ENCODE data around the gene RNASEH2B. TPM values are rescaled to one million over a fixed set of nuclear protein-coding genes. Genes with fewer than 3 reads are reported as not detected.

The RNASEH2B gene
- total RNA-seq, 4 donors from 2014 or later = 27.5 to 82.2 (median 48.8) TPM

- H3K36me3 ChIP-seq = no peaks in the 10 kb centered on the region
- intact Hi-C loops (cut with DNase I) = no loop called here
- no peaks in the 10 kb centered on the region for H3K4me1 ChIP-seq
- no peak for DNase-seq (ENCODE audit: extremely low spot score)
- WGBS = 87% methylated on average over 2 of the region's 2 CpGs
- H3K4me3 ChIP-seq = no peak overlapping the region
- H3K9me3 ChIP-seq = no peaks in the 10 kb centered on the region
- no peaks in the 10 kb centered on the region for H3K27me3 ChIP-seq
- H3K27ac ChIP-seq (replicated peaks in 1 of 4) = no peak overlapping the region
- TF ChIP-seq POLR2A (IDR thresholded peaks at IDR 0.05; ENCODE audit: low read depth) (no peak), POLR2AphosphoS5 (IDR thresholded peaks at IDR 0.05) (no peak), CTCF (IDR thresholded peaks at IDR 0.05) (no peak), EP300 (IDR thresholded peaks at IDR 0.05) (no peak)
Measured at GRCh38 chr13:50901701-50902100, 7.9 kb upstream of the RNASEH2B start.

GRCh38 chr13:50905256-50905655, 4.3 kb upstream of the RNASEH2B start:
- Histone ChIP-seq H3K27me3 (no peaks in the 10 kb centered on the region), H3K9me3 (no peaks in the 10 kb centered on the region), H3K27ac (replicated peaks in 1 of 4) (no peak overlapping the region), H3K4me1 (peaks cover 0 to 13% (median 7%) of the 10 kb centered on the region in 4 donors), H3K36me3 (no peaks in the 10 kb centered on the region), H3K4me3 (no peak overlapping the region)
- DNase-seq (ENCODE audit: extremely low spot score) = no peak
- 77% methylated on average over 4 of the region's 4 CpGs for WGBS
- no peak for TF ChIP-seq CTCF (IDR thresholded peaks at IDR 0.05)
- no peak for TF ChIP-seq EP300 (IDR thresholded peaks at IDR 0.05)
- no peak for TF ChIP-seq POLR2A (IDR thresholded peaks at IDR 0.05; ENCODE audit: low read depth)
- TF ChIP-seq POLR2AphosphoS5 (IDR thresholded peaks at IDR 0.05) = no peak
- intact Hi-C loops (cut with DNase I) = no loop called here

GRCh38 chr13:50907781-50908180, 1.8 kb upstream of the RNASEH2B start:
- Histone ChIP-seq H3K36me3 (no peaks in the 10 kb centered on the region), H3K27me3 (no peaks in the 10 kb centered on the region), H3K4me1 (peaks cover 25 to 39% (median 32%) of the 10 kb centered on the region in 4 donors), H3K9me3 (no peaks in the 10 kb centered on the region), H3K4me3 (no peak overlapping the region), H3K27ac (replicated peaks in 1 of 4) (no peak overlapping the region)
- TF ChIP-seq POLR2A (IDR thresholded peaks at IDR 0.05; ENCODE audit: low read depth) (no peak), POLR2AphosphoS5 (IDR thresholded peaks at IDR 0.05) (no peak), EP300 (IDR thresholded peaks at IDR 0.05) (no peak), CTCF (IDR thresholded peaks at IDR 0.05) (no peak)
- WGBS = 96% methylated on average over 7 of the region's 7 CpGs
- no peak for DNase-seq (ENCODE audit: extremely low spot score)
- intact Hi-C loops (cut with DNase I) = no loop called here

- 85% methylated on average over 4 of the region's 4 CpGs for WGBS
- H3K27ac ChIP-seq (replicated peaks in 1 of 4) = no peak overlapping the region
Measured at GRCh38 chr13:50908371-50908770, 1.2 kb upstream of the RNASEH2B start.

More at GRCh38 chr13:50908371-50908770, 1.2 kb upstream of the RNASEH2B start:
- no peak for DNase-seq (ENCODE audit: extremely low spot score)
- Histone ChIP-seq H3K27me3 (no peaks in the 10 kb centered on the region), H3K4me1 (peaks cover 26 to 41% (median 35%) of the 10 kb centered on the region in 4 donors), H3K9me3 (no peaks in the 10 kb centered on the region), H3K4me3 (no peak overlapping the region), H3K36me3 (no peaks in the 10 kb centered on the region)
- intact Hi-C loops (cut with DNase I) = no loop called here
- TF ChIP-seq POLR2A (IDR thresholded peaks at IDR 0.05; ENCODE audit: low read depth) (no peak), CTCF (IDR thresholded peaks at IDR 0.05) (no peak), EP300 (IDR thresholded peaks at IDR 0.05) (no peak), POLR2AphosphoS5 (IDR thresholded peaks at IDR 0.05) (no peak)

All from esophagus muscularis mucosa (tissue), 4 donors.